ENCODE data around the gene EXOC7.
A peak's percentile ranks its signal among the peaks of the same experiment; 100 is the strongest.
"Not testable (repeated sequence)": the region's sequence is repeated elsewhere in the genome, so short reads cannot be mapped to it uniquely, and the experiment has no call there.

The EXOC7 gene

DNA sequence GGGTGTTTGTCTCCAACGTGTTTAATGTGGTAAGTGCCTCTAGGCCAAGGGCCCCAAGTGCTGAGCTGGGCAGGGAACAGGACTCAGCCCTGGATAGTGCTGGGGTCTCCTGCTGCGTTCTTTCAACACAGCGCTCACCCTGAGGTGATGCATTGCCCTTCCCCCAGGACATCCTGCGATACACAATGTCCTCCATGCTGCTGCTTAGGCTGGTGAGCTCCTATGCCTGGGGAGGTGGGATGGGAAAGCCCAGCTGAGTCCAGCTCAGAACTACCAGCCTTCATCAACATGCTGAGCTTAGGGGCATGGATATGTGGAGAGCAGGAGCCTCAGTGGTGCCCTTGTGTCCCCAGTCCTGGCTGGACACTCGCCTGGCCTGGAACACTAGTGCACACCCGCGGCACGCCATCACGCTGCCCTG lies 24.0 kb downstream of the EXOC7 start:
- TF ChIP-seq, protein P1, sequence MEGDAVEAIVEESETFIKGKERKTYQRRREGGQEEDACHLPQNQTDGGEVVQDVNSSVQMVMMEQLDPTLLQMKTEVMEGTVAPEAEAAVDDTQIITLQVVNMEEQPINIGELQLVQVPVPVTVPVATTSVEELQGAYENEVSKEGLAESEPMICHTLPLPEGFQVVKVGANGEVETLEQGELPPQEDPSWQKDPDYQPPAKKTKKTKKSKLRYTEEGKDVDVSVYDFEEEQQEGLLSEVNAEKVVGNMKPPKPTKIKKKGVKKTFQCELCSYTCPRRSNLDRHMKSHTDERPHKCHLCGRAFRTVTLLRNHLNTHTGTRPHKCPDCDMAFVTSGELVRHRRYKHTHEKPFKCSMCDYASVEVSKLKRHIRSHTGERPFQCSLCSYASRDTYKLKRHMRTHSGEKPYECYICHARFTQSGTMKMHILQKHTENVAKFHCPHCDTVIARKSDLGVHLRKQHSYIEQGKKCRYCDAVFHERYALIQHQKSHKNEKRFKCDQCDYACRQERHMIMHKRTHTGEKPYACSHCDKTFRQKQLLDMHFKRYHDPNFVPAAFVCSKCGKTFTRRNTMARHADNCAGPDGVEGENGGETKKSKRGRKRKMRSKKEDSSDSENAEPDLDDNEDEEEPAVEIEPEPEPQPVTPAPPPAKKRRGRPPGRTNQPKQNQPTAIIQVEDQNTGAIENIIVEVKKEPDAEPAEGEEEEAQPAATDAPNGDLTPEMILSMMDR (IDR thresholded peaks at IDR 0.05; ENCODE audit: extremely low read depth, insufficient read depth, missing control alignments) = no peak
- DNase-seq (ENCODE audit: low spot score) = no peak
- in situ Hi-C loops (cut with MboI; ENCODE audit: low pct_unique_long_range_greater_than_20kb, low sequenced_read_pairs, unreplicated experiment) = no loop called here

DNA sequence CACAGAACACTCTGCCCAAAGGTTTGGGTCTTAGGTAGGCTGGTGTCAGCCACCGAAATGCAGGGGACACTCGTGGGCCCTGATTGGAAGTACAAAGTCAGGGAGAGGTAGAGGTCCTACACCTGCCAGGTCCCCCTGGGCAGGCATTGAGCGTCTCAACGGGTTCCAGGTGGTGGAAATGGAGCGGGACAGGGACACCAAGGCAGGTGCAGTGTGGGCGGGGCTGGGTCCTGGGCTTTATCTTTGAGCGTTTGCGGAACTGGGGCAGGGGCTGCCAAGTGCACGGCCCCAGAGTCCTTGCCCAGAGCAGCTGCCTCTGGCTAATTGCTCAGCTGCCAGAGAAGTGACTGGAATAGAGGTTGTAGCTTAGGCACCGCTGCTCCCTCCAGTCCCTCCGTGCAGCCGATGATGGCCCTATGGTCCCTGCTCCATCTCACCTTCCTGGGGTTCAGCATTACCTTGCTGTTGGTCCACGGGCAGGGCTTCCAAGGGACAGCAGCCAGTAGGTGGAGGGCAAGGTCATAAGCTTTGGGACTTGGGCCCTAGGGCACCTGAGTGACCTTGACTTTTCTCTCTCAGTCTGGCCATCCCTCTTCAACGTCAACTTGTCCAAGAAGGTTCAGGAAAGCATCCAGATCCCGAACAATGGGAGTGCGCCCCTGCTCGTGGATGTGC lies 24.6 kb downstream of the EXOC7 start, which contains the start of gene ZACN:
Gene ZACN, plus strand, starts transcription at position 323 of the 675 bp plus-strand sequence. Its CDS starts 83 bp downstream, at position 406.
- in situ Hi-C loops (cut with MboI; ENCODE audit: low pct_unique_long_range_greater_than_20kb, low sequenced_read_pairs, unreplicated experiment) = no loop called here
- TF ChIP-seq, protein P1 (IDR thresholded peaks at IDR 0.05; ENCODE audit: extremely low read depth, insufficient read depth, missing control alignments) = no peak
- no peak for DNase-seq (ENCODE audit: low spot score)

DNA sequence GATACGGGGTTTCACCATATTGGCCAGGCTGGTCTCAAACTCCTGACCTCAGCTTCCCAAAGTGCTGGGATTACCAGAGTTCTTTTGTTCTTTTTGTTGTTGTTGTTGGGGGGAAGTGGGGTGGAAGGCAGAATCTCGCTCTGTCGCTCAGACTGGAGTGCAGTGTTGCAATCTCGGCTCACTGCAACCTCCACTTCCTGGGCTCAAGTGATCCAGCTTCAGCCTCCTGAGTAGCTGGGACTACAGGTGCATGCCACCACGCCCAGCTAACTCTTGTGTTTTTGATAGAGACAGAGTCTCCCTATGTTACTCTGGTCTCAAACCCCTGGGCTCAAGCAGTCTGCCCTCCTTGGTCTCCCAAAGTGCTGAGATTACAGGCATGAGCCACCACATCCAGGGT lies 25.2 kb downstream of the EXOC7 start:
- DNase-seq (ENCODE audit: low spot score); in situ Hi-C loops (cut with MboI; ENCODE audit: low pct_unique_long_range_greater_than_20kb, low sequenced_read_pairs, unreplicated experiment): not testable (repeated sequence)

DNA sequence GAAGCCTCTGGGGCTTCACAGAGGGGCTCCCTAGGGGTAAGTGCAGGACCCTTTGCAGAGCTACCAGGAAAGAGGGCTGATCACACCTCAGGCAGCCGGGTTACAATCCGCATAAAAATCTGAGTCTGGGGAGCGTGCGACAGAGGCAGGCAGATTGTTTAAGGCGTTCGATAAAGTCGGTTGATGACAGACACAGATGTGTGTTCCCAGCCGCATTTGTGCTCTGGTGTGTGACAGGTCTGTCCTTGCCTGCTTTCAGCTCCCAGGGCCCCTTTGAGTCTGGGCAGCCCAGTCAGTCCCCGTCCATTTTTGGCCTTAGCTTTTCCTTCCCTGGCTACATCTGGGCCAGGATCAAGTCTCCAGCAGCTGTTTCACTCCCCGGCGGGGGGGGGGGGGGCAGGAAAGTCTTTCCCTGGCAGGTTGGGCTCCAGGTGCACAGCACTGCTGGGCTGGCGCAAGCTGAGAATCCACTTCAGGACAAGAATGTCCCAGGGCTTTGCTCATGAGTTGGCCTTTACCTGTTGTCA lies 25.9 kb downstream of the EXOC7 start:
- in situ Hi-C loops (cut with MboI; ENCODE audit: low pct_unique_long_range_greater_than_20kb, low sequenced_read_pairs, unreplicated experiment) = no loop called here
- TF ChIP-seq, protein P1 (IDR thresholded peaks at IDR 0.05; ENCODE audit: extremely low read depth, insufficient read depth, missing control alignments) = no peak
- peak; percentile 58 for DNase-seq (ENCODE audit: low spot score)

DNA sequence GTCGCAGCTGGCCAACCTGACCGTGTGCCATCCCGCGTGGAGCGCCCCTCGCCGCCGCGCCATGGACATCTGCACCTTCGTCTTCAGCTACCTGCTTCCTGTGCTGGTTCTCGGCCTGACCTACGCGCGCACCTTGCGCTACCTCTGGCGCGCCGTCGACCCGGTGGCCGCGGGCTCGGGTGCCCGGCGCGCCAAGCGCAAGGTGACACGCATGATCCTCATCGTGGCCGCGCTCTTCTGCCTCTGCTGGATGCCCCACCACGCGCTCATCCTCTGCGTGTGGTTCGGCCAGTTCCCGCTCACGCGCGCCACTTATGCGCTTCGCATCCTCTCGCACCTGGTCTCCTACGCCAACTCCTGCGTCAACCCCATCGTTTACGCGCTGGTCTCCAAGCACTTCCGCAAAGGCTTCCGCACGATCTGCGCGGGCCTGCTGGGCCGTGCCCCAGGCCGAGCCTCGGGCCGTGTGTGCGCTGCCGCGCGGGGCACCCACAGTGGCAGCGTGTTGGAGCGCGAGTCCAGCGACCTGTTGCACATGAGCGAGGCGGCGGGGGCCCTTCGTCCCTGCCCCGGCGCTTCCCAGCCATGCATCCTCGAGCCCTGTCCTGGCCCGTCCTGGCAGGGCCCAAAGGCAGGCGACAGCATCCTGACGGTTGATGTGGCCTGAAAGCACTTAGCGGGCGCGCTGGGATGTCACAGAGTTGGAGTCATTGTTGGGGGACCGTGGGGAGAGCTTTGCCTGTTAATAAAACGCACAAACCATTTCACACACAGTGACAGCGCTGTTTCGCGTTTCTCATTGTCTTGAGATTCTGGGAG lies 26.6 kb downstream of the EXOC7 start:
- in situ Hi-C loops (cut with MboI; ENCODE audit: low pct_unique_long_range_greater_than_20kb, low sequenced_read_pairs, unreplicated experiment) = no loop called here
- TF ChIP-seq, protein P1 (IDR thresholded peaks at IDR 0.05; ENCODE audit: extremely low read depth, insufficient read depth, missing control alignments) = no peak
- DNase-seq (ENCODE audit: low spot score) = no peak

DNA sequence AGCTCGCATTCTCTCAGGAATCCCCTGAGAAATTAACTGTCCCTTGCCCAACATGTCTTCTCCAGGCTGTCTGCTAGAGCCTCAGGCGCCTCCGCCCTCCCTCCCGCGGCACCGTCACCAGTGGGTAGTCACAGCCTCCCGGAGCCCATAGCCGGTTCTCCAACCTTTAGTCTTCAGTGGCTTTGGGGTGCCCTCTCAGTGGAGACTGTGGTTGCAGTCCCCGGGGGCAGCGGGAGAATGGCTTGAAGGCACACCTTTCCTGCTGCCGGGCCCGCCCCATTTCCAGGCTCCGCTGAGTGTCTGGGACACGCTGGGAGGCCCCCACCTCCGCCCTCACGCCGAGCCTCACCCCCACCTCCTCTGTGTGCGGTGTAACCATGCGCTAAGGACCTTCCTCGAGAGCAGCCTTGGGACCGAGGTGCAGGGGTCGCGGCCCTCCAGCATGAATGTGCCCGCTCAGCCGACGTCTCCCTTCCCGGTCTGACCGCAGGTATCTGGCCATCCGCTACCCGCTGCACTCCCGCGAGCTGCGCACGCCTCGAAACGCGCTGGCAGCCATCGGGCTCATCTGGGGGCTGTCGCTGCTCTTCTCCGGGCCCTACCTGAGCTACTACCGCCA lies 27.3 kb downstream of the EXOC7 start:
- TF ChIP-seq, protein P1 (IDR thresholded peaks at IDR 0.05; ENCODE audit: extremely low read depth, insufficient read depth, missing control alignments) = no peak
- in situ Hi-C loops (cut with MboI; ENCODE audit: low pct_unique_long_range_greater_than_20kb, low sequenced_read_pairs, unreplicated experiment) = no loop called here
- DNase-seq (ENCODE audit: low spot score) = no peak
